A549 (cell line): ENCODE measurements around the gene VAPB. TPM values are rescaled to one million over a fixed set of nuclear protein-coding genes. Genes with fewer than 3 reads are reported as not detected.

Experiments
- ATAC-seq, 2 experiments: fragments of 200-7000 bp in 1 of 2; fragments of >200 bp in 1 of 2; cut with Nextera tagmentation in 1 of 2; cut with Tn5 transposase in 1 of 2; 3 replicates each; pipeline versions ENCODE4 v1.8.0 to v1.9.1; 2018 to 2020; ENCODE audit warnings: mild to moderate bottlenecking in 1 of 2, moderate library complexity in 1 of 2
- CTCF ChIA-PET: fragments of 300-600 bp; sonication (Branson Sonifier 250); formaldehyde crosslinking; extraction: SDS; loops from one replicate; lab custom pipeline; 2021; ENCODE audit warnings: antibody characterized with exemption, inconsistent platforms; lab: Yijun Ruan, JAX
- POLR2A ChIA-PET: fragments of 350-600 bp; formaldehyde crosslinking; extraction: SDS; loops from one replicate; lab custom pipeline; 2021; ENCODE audit warnings: antibody characterized with exemption, inconsistent platforms; lab: Yijun Ruan, JAX
- DNase-seq, 2 experiments: peaks; one replicate each; pipeline versions ENCODE4 v3.0.0 to v3.0.0-alpha.2; 2011 to 2016; ENCODE audit warnings: low read depth in 1 of 2, low spot score in 1 of 2
- FAIRE-seq: peaks from 2 replicates; lab custom pipeline; 2011; peaks lifted over from hg19 to GRCh38; lab: Jason Lieb, UNC
- H3K27ac ChIP-seq, 2 experiments: fragments of >200 bp; sonication (Bioruptor Twin); formaldehyde crosslinking; 3 replicates each; pipeline ENCODE4 v1.5.1; 2016 to 2017
- H3K4me1 ChIP-seq: fragments of >200 bp; sonication (Bioruptor Twin); formaldehyde crosslinking; 3 replicates; pipeline ENCODE4 v1.6.1; 2016
- H3K4me2 ChIP-seq: fragments of >200 bp; sonication (Bioruptor Twin); formaldehyde crosslinking; 3 replicates; pipeline ENCODE4 v1.6.1; 2016
- H3K4me3 ChIP-seq: fragments of >200 bp; sonication (Bioruptor Twin); formaldehyde crosslinking; 3 replicates; pipeline ENCODE4 v1.5.1; 2016
- H3K9me3 ChIP-seq: fragments of >200 bp; sonication (Bioruptor Twin); formaldehyde crosslinking; 3 replicates; pipeline ENCODE4 v1.6.1; 2016
- CHD2 ChIP-seq: fragments of 150-350 bp; IDR thresholded peaks from 2 replicates; pipeline ENCODE4 v1.6.1; 2014; ENCODE audit warnings: low read length; ENCODE audit not compliant: partially characterized antibody
- FOSB ChIP-seq: fragments of 250-450 bp; sonication (Bioruptor Pico); IDR thresholded peaks from 2 replicates; pipeline ENCODE4 v1.5.0; 2020; ENCODE audit warnings: mild to moderate bottlenecking, moderate library complexity
- FOXS1 ChIP-seq: fragments of 250-450 bp; sonication (Bioruptor Pico); IDR thresholded peaks from 2 replicates; pipeline ENCODE4 v1.5.0; 2020; ENCODE audit warnings: mild to moderate bottlenecking, moderate library complexity
- HEYL ChIP-seq: fragments of 250-450 bp; sonication (Bioruptor Pico); IDR thresholded peaks from 2 replicates; pipeline ENCODE4 v1.8.0; 2021; ENCODE audit warnings: mild to moderate bottlenecking, moderate library complexity
- HOXA7 ChIP-seq: fragments of 250-450 bp; sonication (Bioruptor Pico); IDR thresholded peaks from 2 replicates; pipeline ENCODE4 v1.5.0; 2020; ENCODE audit warnings: mild to moderate bottlenecking, moderate library complexity
- HOXB5 ChIP-seq: fragments of 250-450 bp; sonication (Bioruptor Pico); IDR thresholded peaks from 2 replicates; pipeline ENCODE4 v1.5.0; 2020; ENCODE audit warnings: mild to moderate bottlenecking, moderate library complexity
- MAZ ChIP-seq: fragments of 150-350 bp; IDR thresholded peaks from 2 replicates; pipeline ENCODE4 v1.6.1; 2014; ENCODE audit warnings: antibody characterized with exemption, low read depth, low read length, borderline replicate concordance
- NR3C1 ChIP-seq: fragments of >200 bp; sonication (Bioruptor Twin); formaldehyde crosslinking; IDR thresholded peaks from 3 replicates; pipeline ENCODE4 v1.6.1; 2017
- RAD21 ChIP-seq, 2 experiments: fragments of >200 bp in 1 of 2; sonication (Bioruptor Twin) in 1 of 2; formaldehyde crosslinking in 1 of 2; IDR thresholded peaks in 1 of 2; conservative IDR thresholded peaks in 1 of 2; 2 replicates in 1 of 2; 3 replicates in 1 of 2; pipeline ENCODE4 v1.6.1; 2012 to 2018; ENCODE audit warnings: inconsistent platforms in 1 of 2
- REST ChIP-seq: fragments of 200-600 bp; sonication (generic); IDR thresholded peaks from 2 replicates; pipeline ENCODE4 v1.6.1; 2016; ENCODE audit warnings: antibody characterized with exemption, mild to moderate bottlenecking, moderate library complexity
- RFX5 ChIP-seq: fragments of 450-650 bp; IDR thresholded peaks from 2 replicates; pipeline ENCODE4 v1.7.1; 2014; ENCODE audit warnings: antibody characterized with exemption, mild to moderate bottlenecking, moderate library complexity
- USF2 ChIP-seq: fragments of 450-650 bp; IDR thresholded peaks from 2 replicates; pipeline ENCODE4 v1.6.1; 2014; ENCODE audit warnings: antibody characterized with exemption
- ZNF302 ChIP-seq: fragments of 250-450 bp; sonication (Bioruptor Pico); IDR thresholded peaks from 2 replicates; pipeline ENCODE4 v1.9.0; 2021; ENCODE audit warnings: inconsistent platforms, mild to moderate bottlenecking, moderate library complexity
- ZSCAN20 ChIP-seq: fragments of 250-450 bp; sonication (Bioruptor Pico); IDR thresholded peaks from 2 replicates; pipeline ENCODE4 v1.8.0; 2022; ENCODE audit warnings: mild to moderate bottlenecking, moderate library complexity
- WGBS: methylation state at CpG from one replicate; pipeline ENCODE4 v1.1.6; 2017; ENCODE audit errors: missing lambda C conversion rate; 5-methylcytosine and 5-hydroxymethylcytosine counted together
- polyA plus RNA-seq, 4 experiments: library from polyadenylated mRNA; depleted of rRNA in 3 of 4; stranded (reverse); fragments of >200 nt; fragmentation: RNase III in 1 of 4; extraction: RNeasy Plus Mini Kit Qiagen cat#74134 plus additional on column Dnase treatment in 1 of 4; gene quantifications; 2 replicates in 3 of 4; 3 replicates in 1 of 4; pipeline ENCODE4 v1.2.3, GENCODE V29; 2011 to 2017

VAPB gene
- polyA plus RNA-seq, 2 of the 4 experiments (the other 2 are of a cell fraction) = 43.8 to 44.0 TPM

DNA sequence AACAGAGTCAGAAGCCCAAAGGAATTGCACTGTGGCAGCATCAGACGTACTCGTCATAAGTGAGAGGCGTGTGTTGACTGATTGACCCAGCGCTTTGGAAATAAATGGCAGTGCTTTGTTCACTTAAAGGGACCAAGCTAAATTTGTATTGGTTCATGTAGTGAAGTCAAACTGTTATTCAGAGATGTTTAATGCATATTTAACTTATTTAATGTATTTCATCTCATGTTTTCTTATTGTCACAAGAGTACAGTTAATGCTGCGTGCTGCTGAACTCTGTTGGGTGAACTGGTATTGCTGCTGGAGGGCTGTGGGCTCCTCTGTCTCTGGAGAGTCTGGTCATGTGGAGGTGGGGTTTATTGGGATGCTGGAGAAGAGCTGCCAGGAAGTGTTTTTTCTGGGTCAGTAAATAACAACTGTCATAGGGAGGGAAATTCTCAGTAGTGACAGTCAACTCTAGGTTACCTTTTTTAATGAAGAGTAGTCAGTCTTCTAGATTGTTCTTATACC lies 55.8 kb downstream of the VAPB start:
- TF ChIP-seq FOSB = no peak
- TF ChIP-seq HEYL = no peak
- no peak for TF ChIP-seq USF2
- TF ChIP-seq NR3C1 = no peak
- no peak for TF ChIP-seq MAZ
- CTCF ChIA-PET = interaction anchor here (0.8 to 1.2 kb wide), 3 partner anchors 199 to 207 kb away, joined by 3 to 5 read pairs (median 3); partner anchors contain the start of gene STX16

DNA sequence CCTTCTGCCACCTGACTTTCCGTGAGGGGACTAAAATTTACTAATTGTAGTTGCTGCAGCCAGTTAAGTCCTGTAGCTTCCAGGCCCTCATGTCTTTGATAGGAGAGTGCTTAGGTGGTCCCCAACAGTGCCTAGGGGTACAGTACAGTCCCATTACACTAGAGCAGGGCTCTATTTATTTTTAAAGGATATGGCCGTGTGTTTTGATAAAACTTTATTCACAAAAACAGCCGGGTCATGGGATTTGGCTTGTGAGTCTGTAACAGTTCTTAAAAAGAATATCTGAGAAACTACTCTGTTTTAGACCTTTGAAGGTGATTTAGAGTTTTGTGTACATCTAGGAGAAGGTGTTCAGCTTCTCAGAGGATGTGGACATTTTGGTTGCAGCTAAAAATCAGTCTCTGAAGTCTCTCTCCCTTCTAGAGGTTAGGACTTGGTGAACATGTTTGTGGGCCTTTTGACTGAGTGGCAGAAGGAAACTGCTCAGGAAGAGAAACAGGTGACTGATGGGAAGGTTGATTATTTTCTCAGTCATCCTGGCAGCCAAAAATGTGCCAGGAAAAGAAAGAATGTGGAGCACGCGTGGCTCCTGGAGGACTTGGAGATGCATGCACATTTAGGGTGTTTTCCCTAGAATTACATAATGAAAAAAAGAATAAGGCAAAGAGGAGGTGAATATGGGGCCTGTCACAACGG lies 57.4 kb downstream of the VAPB start:
- FAIRE-seq = no peak
- WGBS = 91% methylated on average over 6 of the region's 6 CpGs
- Histone ChIP-seq H3K27ac (no peak overlapping the region), H3K4me2 (no peak overlapping the region), H3K4me3 (no peak overlapping the region), H3K9me3 (no peaks in the 10 kb centered on the region), H3K4me1 (no peaks in the 10 kb centered on the region)
- no peak for DNase-seq
- TF ChIP-seq RAD21 (conservative IDR thresholded peaks at IDR 0.05 in 1 of 2, IDR thresholded peaks at IDR 0.05 in 1 of 2) = no peak
- no peak for TF ChIP-seq FOSB
- TF ChIP-seq CHD2 = no peak
- TF ChIP-seq USF2 = no peak
- TF ChIP-seq HOXB5 = no peak
- TF ChIP-seq ZNF302 (CRISPR knock-in tag) = no peak
- TF ChIP-seq FOXS1 (CRISPR knock-in tag) = no peak
- no peak for TF ChIP-seq RFX5
- TF ChIP-seq ZSCAN20 = no peak
- no peak for ATAC-seq
- POLR2A ChIA-PET = no interaction called here
- CTCF ChIA-PET = interaction anchor here (1.2 to 4.5 kb wide), 8 partner anchors 12 to 393 kb away, joined by 6 to 42 read pairs (median 14); partner anchors contain the start of gene STX16

More for the DNA sequence above, 55.8 kb downstream of the VAPB start:
- Histone ChIP-seq H3K4me1 (0 out of 3 replicates have a peak, but pooled peaks cover under 1% of the 10 kb centered on the region), H3K4me3 (no peak overlapping the region), H3K9me3 (no peaks in the 10 kb centered on the region), H3K27ac (no peak overlapping the region), H3K4me2 (no peak overlapping the region)
- WGBS = 84% methylated on average over 5 of the region's 5 CpGs
- ATAC-seq = no peak
- FAIRE-seq = no peak
- DNase-seq = no peak
- POLR2A ChIA-PET = no interaction called here

DNA sequence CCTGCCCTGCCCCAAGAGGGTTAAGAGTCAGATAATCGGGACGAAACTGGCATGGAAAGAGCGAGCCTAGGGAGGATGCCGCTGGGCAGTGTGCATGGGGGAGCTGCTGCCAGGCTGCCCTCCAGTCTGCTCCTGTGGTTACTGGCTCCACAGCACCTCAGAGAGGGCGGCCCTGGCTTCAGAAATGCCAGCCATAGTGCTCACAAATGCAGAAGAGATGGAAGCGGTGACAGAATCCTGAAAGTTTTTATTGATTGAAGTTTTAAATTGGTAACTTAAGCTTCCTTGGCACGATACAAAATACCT lies 57.9 kb downstream of the VAPB start:
- FAIRE-seq = no peak
- no peak for TF ChIP-seq HOXA7 (CRISPR knock-in tag)
- no peak for TF ChIP-seq REST
- 90% methylated on average over 7 of the region's 7 CpGs for WGBS
- no peak for ATAC-seq
- Histone ChIP-seq H3K4me3 (no peak overlapping the region), H3K4me1 (no peaks in the 10 kb centered on the region), H3K4me2 (no peak overlapping the region), H3K9me3 (no peaks in the 10 kb centered on the region), H3K27ac (no peak overlapping the region)
- DNase-seq = no peak
- CTCF ChIA-PET = interaction anchor here (0.5 to 4.5 kb wide), 22 partner anchors 9 to 801 kb away, joined by 3 to 42 read pairs (median 9); partner anchors contain the start of gene STX16
- POLR2A ChIA-PET = no interaction called here
